A673 (cell line): ENCODE results near the gene CRACR2A. TPM values are rescaled to one million over a fixed set of nuclear protein-coding genes. Genes with fewer than 3 reads are reported as not detected.

Experiments used
- BruUV-seq: library from RNA; stranded (reverse); fragments of 400-500 nt; replicated peaks from 2 replicates; lab custom pipeline; 2021; lab: Mats Ljungman, UMichigan
- CTCF ChIA-PET: fragments of 300-600 bp; sonication (Branson Sonifier 250); formaldehyde crosslinking; loops from one replicate; lab custom pipeline; 2022; ENCODE audit warnings: antibody characterized with exemption; lab: Charles Lee
- POLR2A ChIA-PET: fragments of 300-600 bp; sonication (Branson Sonifier 250); formaldehyde crosslinking; loops from one replicate; lab custom pipeline; 2022; ENCODE audit warnings: antibody characterized with exemption; ENCODE audit not compliant: low non-redundant PET; lab: Charles Lee
- DNase-seq: peaks from one replicate; pipeline ENCODE4 v3.0.0-alpha.2; 2015; ENCODE audit warnings: low spot score
- H3K27ac ChIP-seq: fragments of 200-600 bp; sonication (generic); 2 replicates; pipeline ENCODE4 v1.5.1; 2016; ENCODE audit warnings: mixed run types, low read depth, mild to moderate bottlenecking, mixed read lengths, antibody characterized with exemption, low read length; ENCODE audit not compliant: poor library complexity, severe bottlenecking
- H3K27me3 ChIP-seq: fragments of 200-600 bp; sonication (generic); replicated peaks from 2 replicates; pipeline ENCODE4 v1.6.1; 2017; ENCODE audit warnings: mixed run types, low read depth, mild to moderate bottlenecking, mixed read lengths, antibody characterized with exemption, low read length; ENCODE audit not compliant: insufficient read depth, poor library complexity
- H3K36me3 ChIP-seq: fragments of 200-600 bp; sonication (generic); 2 replicates; pipeline ENCODE4 v1.6.1; 2016; ENCODE audit warnings: mixed run types, mild to moderate bottlenecking, mixed read lengths, antibody characterized with exemption, low read length; ENCODE audit not compliant: insufficient read depth, poor library complexity, severe bottlenecking
- H3K4me1 ChIP-seq: fragments of 200-600 bp; sonication (generic); 2 replicates; pipeline ENCODE4 v1.6.1; 2017; ENCODE audit warnings: mixed run types, mild to moderate bottlenecking, mixed read lengths, antibody characterized with exemption, low read length; ENCODE audit not compliant: insufficient read depth, poor library complexity, severe bottlenecking
- H3K4me3 ChIP-seq: fragments of 200-600 bp; sonication (generic); 2 replicates; pipeline ENCODE4 v1.5.1; 2016; ENCODE audit warnings: low read depth, mixed run types, mild to moderate bottlenecking, mixed read lengths, low read length; ENCODE audit not compliant: poor library complexity, severe bottlenecking
- H3K9me3 ChIP-seq: fragments of 200-600 bp; sonication (generic); 2 replicates; pipeline ENCODE4 v1.6.1; 2016; ENCODE audit warnings: mixed run types, low read depth, mild to moderate bottlenecking, mixed read lengths, antibody characterized with exemption, low read length; ENCODE audit not compliant: poor library complexity, severe bottlenecking
- CTCF ChIP-seq: fragments of 300-800, 200-600 bp; sonication (generic); conservative IDR thresholded peaks from 2 replicates; pipeline ENCODE4 v1.5.1; 2017; ENCODE audit warnings: low read depth, mild to moderate bottlenecking, antibody characterized with exemption, low read length, moderate library complexity, mixed read lengths
- EZH2 ChIP-seq: fragments of 200-600 bp; sonication (generic); IDR thresholded peaks from 2 replicates; pipeline ENCODE4 v1.6.1; 2017; ENCODE audit warnings: borderline replicate concordance, low read depth, mild to moderate bottlenecking, mixed read lengths, antibody characterized with exemption, low read length; ENCODE audit not compliant: poor library complexity, severe bottlenecking
- intact Hi-C: fragments of 100-400 bp; cut with micrococcal nuclease; formaldehyde crosslinking; loops from one replicate; pipeline ENCODE4 v1.10.0; 2022; ENCODE audit not compliant: unreplicated experiment
- total RNA-seq: library from RNA; stranded (reverse); gene quantifications from 2 replicates; pipeline ENCODE4 v1.2.3, GENCODE V29; 2021

The CRACR2A gene
- total RNA-seq, 1 experiment from 2014 or later = 0.13 TPM

- ChIA-PET POLR2A (no interaction called here), CTCF (no interaction called here)
- Histone ChIP-seq H3K4me3 (no peak overlapping the region), H3K9me3 (no peaks in the 10 kb centered on the region), H3K36me3 (no peaks in the 10 kb centered on the region), H3K4me1 (no peaks in the 10 kb centered on the region), H3K27me3 (peaks cover 51% of the 10 kb centered on the region), H3K27ac (no peak overlapping the region)
- TF ChIP-seq EZH2 = no peak
- TF ChIP-seq CTCF = no peak
- DNase-seq = no peak
- no TSS peak for BruUV-seq
- intact Hi-C loops = no loop called here
Measured at GRCh38 chr12:3750616-3751015, 2.3 kb downstream of the CRACR2A start.

GRCh38 chr12:3748620-3749019 lies 4.3 kb downstream of the CRACR2A start:
- intact Hi-C loops = no loop called here
- BruUV-seq = no TSS peak
- CTCF ChIA-PET = no interaction called here
- H3K27ac ChIP-seq = no peak overlapping the region
- peaks cover 52% of the 10 kb centered on the region for H3K27me3 ChIP-seq
- H3K9me3 ChIP-seq = no peaks in the 10 kb centered on the region
- POLR2A ChIA-PET = no interaction called here
- no peaks in the 10 kb centered on the region for H3K36me3 ChIP-seq
- TF ChIP-seq EZH2 (no peak), CTCF (no peak)
- no peak overlapping the region for H3K4me3 ChIP-seq
- DNase-seq = no peak
- H3K4me1 ChIP-seq = no peaks in the 10 kb centered on the region

GRCh38 chr12:3747976-3748619 lies 4.8 kb downstream of the CRACR2A start:
- H3K27me3 ChIP-seq = peaks cover 52% of the 10 kb centered on the region
- ChIA-PET CTCF (no interaction called here), POLR2A (no interaction called here)
- no peak overlapping the region for H3K4me3 ChIP-seq
- no peak for DNase-seq
- TF ChIP-seq EZH2 = no peak
- TF ChIP-seq CTCF = no peak
- H3K36me3 ChIP-seq = no peaks in the 10 kb centered on the region
- intact Hi-C loops = no loop called here
- no peak overlapping the region for H3K27ac ChIP-seq
- no TSS peak for BruUV-seq
- no peaks in the 10 kb centered on the region for H3K4me1 ChIP-seq
- no peaks in the 10 kb centered on the region for H3K9me3 ChIP-seq
